DOHH2 (cell line): ENCODE measurements around the gene ANLN.
"Not testable (repeated sequence)": the region's sequence is repeated elsewhere in the genome, so short reads cannot be mapped to it uniquely, and the experiment has no call there.

Experiments
- H3F3A ChIP-seq: fragments of 200-600 bp; sonication (generic), shearing (Covaris generic); 2 replicates; pipeline ENCODE4 v1.6.0; 2016; ENCODE audit warnings: antibody characterized with exemption, mild to moderate bottlenecking; ENCODE audit not compliant: control insufficient read depth, insufficient read depth
- H3K27ac ChIP-seq: fragments of 200-600 bp; sonication (generic); 2 replicates; pipeline ENCODE4 v1.5.1; 2014; ENCODE audit warnings: low read depth, mild to moderate bottlenecking, low read length, moderate library complexity
- H3K27me3 ChIP-seq: fragments of 200-600 bp; sonication (generic); 2 replicates; pipeline ENCODE4 v1.6.1; 2014; ENCODE audit warnings: mild to moderate bottlenecking, low read length, mixed read lengths; ENCODE audit not compliant: control insufficient read depth
- H3K36me3 ChIP-seq: fragments of 200-600 bp; sonication (generic); 2 replicates; pipeline ENCODE4 v1.6.1; 2014; ENCODE audit warnings: mild to moderate bottlenecking, low read length, moderate library complexity, mixed read lengths; ENCODE audit not compliant: control insufficient read depth
- H3K4me1 ChIP-seq: fragments of 200-600 bp; sonication (generic); 2 replicates; pipeline ENCODE4 v1.6.1; 2014; ENCODE audit warnings: mild to moderate bottlenecking, low read length, mixed read lengths; ENCODE audit not compliant: control insufficient read depth
- H3K4me2 ChIP-seq: fragments of 200-600 bp; sonication (generic); 2 replicates; pipeline ENCODE4 v1.6.0; 2014; ENCODE audit warnings: mild to moderate bottlenecking, low read length, moderate library complexity
- H3K4me3 ChIP-seq: fragments of 200-600 bp; sonication (generic); 2 replicates; pipeline ENCODE4 v1.5.1; 2014; ENCODE audit warnings: mild to moderate bottlenecking, low read length, mixed read lengths
- H3K79me2 ChIP-seq: fragments of 200-600 bp; sonication (generic); 2 replicates; pipeline ENCODE4 v1.6.1; 2014; ENCODE audit warnings: mild to moderate bottlenecking, low read length, mixed read lengths; ENCODE audit not compliant: control insufficient read depth
- H3K9me2 ChIP-seq: fragments of 200-600 bp; sonication (generic); replicated peaks from 2 replicates; pipeline ENCODE4 v1.6.1; 2014; ENCODE audit warnings: mild to moderate bottlenecking, low read length, mixed read lengths; ENCODE audit not compliant: control insufficient read depth
- H3K9me3 ChIP-seq: fragments of 200-600 bp; sonication (generic); 2 replicates; pipeline ENCODE4 v1.6.1; 2014; ENCODE audit warnings: antibody characterized with exemption, low read length, mixed read lengths; ENCODE audit not compliant: control insufficient read depth, insufficient read depth
- H4K20me1 ChIP-seq: fragments of 200-600 bp; sonication (generic); 2 replicates; pipeline ENCODE4 v1.6.0; 2014; ENCODE audit warnings: low read depth, mild to moderate bottlenecking, antibody characterized with exemption, low read length, moderate library complexity; ENCODE audit not compliant: control insufficient read depth, insufficient read depth
- CTCF ChIP-seq: fragments of 200-600 bp; sonication (generic); IDR thresholded peaks from one replicate; pipeline ENCODE4 v1.5.1; 2014; ENCODE audit warnings: antibody characterized with exemption, mild to moderate bottlenecking, low read depth, low read length; ENCODE audit not compliant: poor library complexity, severe bottlenecking
- EZH2phosphoT487 ChIP-seq: fragments of 200-600 bp; sonication (generic); IDR thresholded peaks from 2 replicates; pipeline ENCODE4 v1.6.1; 2017; ENCODE audit warnings: borderline replicate concordance, mild to moderate bottlenecking, antibody characterized with exemption, low read length, moderate library complexity, mixed read lengths

ANLN gene

GRCh38 chr7:36369171-36369570 lies 20.5 kb upstream of the ANLN start:
- Histone ChIP-seq H4K20me1 (no peaks in the 10 kb centered on the region), H3K9me2 (no peaks in the 10 kb centered on the region), H3K4me1 (peaks cover 12% of the 10 kb centered on the region), H3K27ac (no peak overlapping the region), H3F3A (0 out of 2 replicates have a peak, but pooled peaks cover 4% of the 10 kb centered on the region), H3K4me3 (no peak overlapping the region), H3K79me2 (no peaks in the 10 kb centered on the region), H3K27me3 (peaks cover 40% of the 10 kb centered on the region), H3K36me3 (no peaks in the 10 kb centered on the region), H3K4me2 (no peak overlapping the region), H3K9me3 (no peaks in the 10 kb centered on the region)
- TF ChIP-seq CTCF, result no peak
- no peak for TF ChIP-seq EZH2phosphoT487

GRCh38 chr7:36370046-36370445 lies 19.6 kb upstream of the ANLN start:
- no peaks in the 10 kb centered on the region for H3K36me3 ChIP-seq
- H3F3A ChIP-seq, result 0 out of 2 replicates have a peak, but pooled peaks cover 4% of the 10 kb centered on the region
- TF ChIP-seq CTCF (no peak), EZH2phosphoT487 (no peak)
- H3K27ac ChIP-seq, result no peak overlapping the region
- H3K9me3 ChIP-seq, result no peaks in the 10 kb centered on the region
- H3K4me2 ChIP-seq, result no peak overlapping the region
- H4K20me1 ChIP-seq, result no peaks in the 10 kb centered on the region
- peaks cover 12% of the 10 kb centered on the region for H3K4me1 ChIP-seq
- H3K27me3 ChIP-seq, result peaks cover 40% of the 10 kb centered on the region
- H3K4me3 ChIP-seq, result no peak overlapping the region
- no peaks in the 10 kb centered on the region for H3K9me2 ChIP-seq
- H3K79me2 ChIP-seq, result no peaks in the 10 kb centered on the region

- Histone ChIP-seq H3F3A (0 out of 2 replicates have a peak, but pooled peaks cover 4% of the 10 kb centered on the region), H3K4me1 (peaks cover 6% of the 10 kb centered on the region), H3K27me3 (peaks cover 30% of the 10 kb centered on the region), H3K27ac (no peak overlapping the region), H3K9me3 (no peaks in the 10 kb centered on the region), H3K4me3 (no peak overlapping the region), H3K4me2 (no peak overlapping the region), H3K9me2 (no peaks in the 10 kb centered on the region), H3K36me3 (no peaks in the 10 kb centered on the region), H4K20me1 (no peaks in the 10 kb centered on the region), H3K79me2 (no peaks in the 10 kb centered on the region)
- TF ChIP-seq EZH2phosphoT487 (no peak), CTCF (no peak)
Observed at GRCh38 chr7:36372156-36372555, 17.5 kb upstream of the ANLN start.

GRCh38 chr7:36378555-36378954 lies 11.1 kb upstream of the ANLN start:
- H3K4me3 ChIP-seq, H3K27ac ChIP-seq, H3K9me3 ChIP-seq, H3K79me2 ChIP-seq, H3K4me1 ChIP-seq, H4K20me1 ChIP-seq, H3K36me3 ChIP-seq, H3K9me2 ChIP-seq, H3F3A ChIP-seq, H3K27me3 ChIP-seq, H3K4me2 ChIP-seq: not testable (repeated sequence)
